ENCODE data around the gene CRB2.

Gene CRB2

DNA sequence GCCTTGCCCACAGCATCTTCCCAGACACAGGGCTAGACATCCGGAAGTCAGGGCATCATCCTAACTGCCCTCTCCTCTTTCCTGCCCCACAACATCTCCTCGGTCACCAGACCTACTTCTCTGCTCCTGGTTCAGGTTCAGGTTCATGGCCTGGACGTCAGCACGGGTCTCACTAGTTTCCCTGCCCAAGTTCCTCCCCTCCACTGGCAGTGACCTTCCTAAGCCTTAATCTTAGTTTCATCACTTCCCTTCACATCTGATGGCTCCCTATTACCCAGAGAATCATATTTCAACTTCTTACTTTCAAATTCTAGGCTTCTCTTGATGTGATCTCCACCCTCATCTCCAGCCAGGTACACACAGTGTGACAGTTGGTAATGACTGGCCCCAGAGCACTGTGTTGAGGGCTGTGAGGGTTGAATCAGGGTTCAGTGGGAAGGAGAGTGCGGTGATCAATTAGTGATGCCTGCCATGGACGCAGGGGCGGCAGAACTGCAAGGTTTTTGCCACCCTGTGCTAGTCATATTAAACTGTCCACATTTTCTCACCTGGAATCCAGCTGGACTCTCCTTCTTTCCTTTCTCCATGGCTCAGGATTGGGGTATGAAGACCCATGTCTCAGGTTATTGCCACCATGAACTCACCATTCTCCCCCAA is 34.3 kb upstream of the CRB2 start:
- TF ChIP-seq CTCF (IDR thresholded peaks at IDR 0.05; ENCODE audit: control insufficient read depth, extremely low read depth, insufficient read depth) = no peak
- no peak for DNase-seq (ENCODE audit: low read depth)
- H3K4me3 ChIP-seq (ENCODE audit: low read depth, low read length) = no peak overlapping the region

- TF ChIP-seq CTCF (IDR thresholded peaks at IDR 0.05; ENCODE audit: control insufficient read depth, extremely low read depth, insufficient read depth) = no peak
- H3K4me3 ChIP-seq (ENCODE audit: low read depth, low read length) = no peak overlapping the region
- DNase-seq (ENCODE audit: low read depth) = no peak
These were observed 33.5 kb upstream of the CRB2 start for GRCh38 chr9:123322273-123323195.

- DNase-seq (ENCODE audit: low read depth) = no peak
- no peak for TF ChIP-seq CTCF (IDR thresholded peaks at IDR 0.05; ENCODE audit: control insufficient read depth, extremely low read depth, insufficient read depth)
- no peak overlapping the region for H3K4me3 ChIP-seq (ENCODE audit: low read depth, low read length)
These were observed 32.6 kb upstream of the CRB2 start for GRCh38 chr9:123323196-123324013.

GRCh38 chr9:123324767-123325183 is 31.2 kb upstream of the CRB2 start:
- TF ChIP-seq CTCF (IDR thresholded peaks at IDR 0.05; ENCODE audit: control insufficient read depth, extremely low read depth, insufficient read depth) = no peak
- no peak for DNase-seq (ENCODE audit: low read depth)

GRCh38 chr9:123326187-123326586 is 29.8 kb upstream of the CRB2 start:
- no peak for DNase-seq (ENCODE audit: low read depth)
- no peak overlapping the region for H3K4me3 ChIP-seq (ENCODE audit: low read depth, low read length)
- no peak for TF ChIP-seq CTCF (IDR thresholded peaks at IDR 0.05; ENCODE audit: control insufficient read depth, extremely low read depth, insufficient read depth)

More at GRCh38 chr9:123324767-123325183, 31.2 kb upstream of the CRB2 start:
- no peak overlapping the region for H3K4me3 ChIP-seq (ENCODE audit: low read depth, low read length)

GRCh38 chr9:123326662-123327093 is 29.3 kb upstream of the CRB2 start:
- no peak for TF ChIP-seq CTCF (IDR thresholded peaks at IDR 0.05; ENCODE audit: control insufficient read depth, extremely low read depth, insufficient read depth)
- no peak for DNase-seq (ENCODE audit: low read depth)
- no peak overlapping the region for H3K4me3 ChIP-seq (ENCODE audit: low read depth, low read length)

All from LNCaP clone FGC (cell line).